ENCODE data around the gene RPS6KA2.
A peak's percentile ranks its signal among the peaks of the same experiment; 100 is the strongest.

The RPS6KA2 gene

GRCh38 chr6:166498661-166499349 lies 128.2 kb downstream of the RPS6KA2 start:
- ATAC-seq, result no peak
- no peak overlapping the region for H3K4me3 Mint-ChIP-seq
- H3K9me3 Mint-ChIP-seq, result no peaks in the 10 kb centered on the region
- H3K27me3 Mint-ChIP-seq, result no peaks in the 10 kb centered on the region
- no peak for DNase-seq
- peaks cover 29% of the 10 kb centered on the region for H3K4me1 Mint-ChIP-seq
- H3K27ac Mint-ChIP-seq, result peak overlapping the region; percentile 28 to 92

GRCh38 chr6:166498228-166498627 lies 128.8 kb downstream of the RPS6KA2 start:
- H3K4me3 Mint-ChIP-seq, result no peak overlapping the region

GRCh38 chr6:166497087-166497899 lies 129.8 kb downstream of the RPS6KA2 start:
- peaks cover 29% of the 10 kb centered on the region for H3K4me1 Mint-ChIP-seq
- DNase-seq, result no peak
- H3K9me3 Mint-ChIP-seq, result no peaks in the 10 kb centered on the region
- no peak overlapping the region for H3K4me3 Mint-ChIP-seq
- no peaks in the 10 kb centered on the region for H3K27me3 Mint-ChIP-seq
- ATAC-seq, result no peak
- no peak overlapping the region for H3K27ac Mint-ChIP-seq

More at GRCh38 chr6:166498228-166498627, 128.8 kb downstream of the RPS6KA2 start:
- ATAC-seq (no peak), DNase-seq (no peak)
- no peaks in the 10 kb centered on the region for H3K9me3 Mint-ChIP-seq
- H3K27me3 Mint-ChIP-seq, result no peaks in the 10 kb centered on the region
- peaks cover 29% of the 10 kb centered on the region for H3K4me1 Mint-ChIP-seq
- no peak overlapping the region for H3K27ac Mint-ChIP-seq

- no peak overlapping the region for H3K27ac Mint-ChIP-seq
- no peak for ATAC-seq
- H3K9me3 Mint-ChIP-seq, result no peaks in the 10 kb centered on the region
Observed at GRCh38 chr6:166496460-166496859, 130.6 kb downstream of the RPS6KA2 start.

GRCh38 chr6:166495487-166496314 lies 131.3 kb downstream of the RPS6KA2 start:
- Mint-ChIP-seq H3K27ac (no peak overlapping the region), H3K4me1 (peaks cover 29% of the 10 kb centered on the region), H3K9me3 (no peaks in the 10 kb centered on the region), H3K27me3 (no peaks in the 10 kb centered on the region), H3K4me3 (no peak overlapping the region)
- no peak for ATAC-seq
- no peak for DNase-seq

More at GRCh38 chr6:166496460-166496859, 130.6 kb downstream of the RPS6KA2 start:
- Mint-ChIP-seq H3K27me3 (no peaks in the 10 kb centered on the region), H3K4me1 (peaks cover 29% of the 10 kb centered on the region), H3K4me3 (no peak overlapping the region)
- no peak for DNase-seq

- no peaks in the 10 kb centered on the region for H3K9me3 Mint-ChIP-seq
Observed at GRCh38 chr6:166494757-166495486, 132.1 kb downstream of the RPS6KA2 start.

GRCh38 chr6:166494101-166494441 lies 133.0 kb downstream of the RPS6KA2 start:
- no peak for ATAC-seq
- Mint-ChIP-seq H3K27me3 (no peaks in the 10 kb centered on the region), H3K4me1 (peaks cover 19% of the 10 kb centered on the region), H3K4me3 (no peak overlapping the region), H3K27ac (no peak overlapping the region), H3K9me3 (no peaks in the 10 kb centered on the region)
- no peak for DNase-seq

More at GRCh38 chr6:166494757-166495486, 132.1 kb downstream of the RPS6KA2 start:
- H3K27me3 Mint-ChIP-seq, result no peaks in the 10 kb centered on the region
- H3K4me1 Mint-ChIP-seq, result peaks cover 28% of the 10 kb centered on the region
- ATAC-seq (no peak), DNase-seq (no peak)
- H3K4me3 Mint-ChIP-seq, result peak overlapping the region in 1 of 2 donors; percentile 1
- no peak overlapping the region for H3K27ac Mint-ChIP-seq

GRCh38 chr6:166493427-166494100 lies 133.5 kb downstream of the RPS6KA2 start:
- DNase-seq (no peak), ATAC-seq (no peak)
- no peaks in the 10 kb centered on the region for H3K9me3 Mint-ChIP-seq
- H3K4me3 Mint-ChIP-seq, result no peak overlapping the region
- H3K4me1 Mint-ChIP-seq, result peaks cover 16% of the 10 kb centered on the region
- no peak overlapping the region for H3K27ac Mint-ChIP-seq
- H3K27me3 Mint-ChIP-seq, result no peaks in the 10 kb centered on the region

- no peak for DNase-seq
- Mint-ChIP-seq H3K9me3 (peaks cover 5 to 12% of the 10 kb centered on the region in 2 donors), H3K27ac (peak overlapping the region in 1 of 2 donors; percentile 71)
Observed at GRCh38 chr6:166492092-166492741, 134.8 kb downstream of the RPS6KA2 start.

GRCh38 chr6:166490671-166491500 lies 136.2 kb downstream of the RPS6KA2 start:
- Mint-ChIP-seq H3K9me3 (peaks cover 5 to 15% of the 10 kb centered on the region in 2 donors), H3K4me1 (peaks cover 30% of the 10 kb centered on the region), H3K4me3 (no peak overlapping the region), H3K27ac (no peak overlapping the region), H3K27me3 (no peaks in the 10 kb centered on the region)
- no peak for DNase-seq
- no peak for ATAC-seq

More at GRCh38 chr6:166492092-166492741, 134.8 kb downstream of the RPS6KA2 start:
- no peak for ATAC-seq
- Mint-ChIP-seq H3K4me1 (peaks cover 29% of the 10 kb centered on the region), H3K27me3 (no peaks in the 10 kb centered on the region), H3K4me3 (no peak overlapping the region)

GRCh38 chr6:166489301-166490155 lies 137.5 kb downstream of the RPS6KA2 start:
- peaks cover 5 to 15% of the 10 kb centered on the region in 2 donors for H3K9me3 Mint-ChIP-seq
- DNase-seq (no peak), ATAC-seq (no peak)
- peak overlapping the region in 1 of 2 donors; percentile 66 for H3K27ac Mint-ChIP-seq
- peaks cover 19% of the 10 kb centered on the region for H3K4me1 Mint-ChIP-seq
- H3K27me3 Mint-ChIP-seq, result no peaks in the 10 kb centered on the region
- H3K4me3 Mint-ChIP-seq, result peak overlapping the region in 1 of 2 donors; percentile 46

GRCh38 chr6:166488701-166489100 lies 138.3 kb downstream of the RPS6KA2 start:
- peak overlapping the region in 1 of 2 donors; percentile 84 for H3K4me3 Mint-ChIP-seq
- peaks cover 5 to 15% of the 10 kb centered on the region in 2 donors for H3K9me3 Mint-ChIP-seq
- H3K27ac Mint-ChIP-seq, result peak overlapping the region; percentile 96 to 98
- no peaks in the 10 kb centered on the region for H3K27me3 Mint-ChIP-seq
- H3K4me1 Mint-ChIP-seq, result peaks cover 19% of the 10 kb centered on the region
- no peak for DNase-seq
- ATAC-seq, result no peak

All from stimulated activated naive CD8-positive, alpha-beta T cell treated with anti-CD3 and anti-CD28 coated beads, Interleukin-15, amount 100 ng/mL, for 72 hours (primary cell).